GM18868 (cell line): ENCODE results near the gene COL23A1.

Source experiments
- ATAC-seq: cut with Tn5 transposase; IDR thresholded peaks from one replicate; pipeline ENCODE4 v1.9.1; 2021; ENCODE audit warnings: mild to moderate bottlenecking, moderate library complexity; ENCODE audit not compliant: unreplicated experiment

Gene COL23A1

GRCh38 chr5:178439493-178440180 is 150.6 kb downstream of the COL23A1 start:
- ATAC-seq: no peak

- no peak for ATAC-seq
Observed at GRCh38 chr5:178438796-178439195, 151.4 kb downstream of the COL23A1 start.

- no peak for ATAC-seq
Observed at GRCh38 chr5:178437386-178438075, 152.7 kb downstream of the COL23A1 start.

- no peak for ATAC-seq
Observed at GRCh38 chr5:178436326-178436940, 153.8 kb downstream of the COL23A1 start.

- ATAC-seq: no peak
Observed at GRCh38 chr5:178435321-178436238, 154.6 kb downstream of the COL23A1 start.

- no peak for ATAC-seq
Observed at GRCh38 chr5:178434851-178435250, 155.3 kb downstream of the COL23A1 start.

- ATAC-seq: no peak
Observed at GRCh38 chr5:178434016-178434761, 156.0 kb downstream of the COL23A1 start.

GRCh38 chr5:178433273-178433775 is 156.9 kb downstream of the COL23A1 start:
- no peak for ATAC-seq

GRCh38 chr5:178432421-178433272 is 157.5 kb downstream of the COL23A1 start:
- ATAC-seq: no peak

GRCh38 chr5:178431782-178432165 is 158.4 kb downstream of the COL23A1 start:
- ATAC-seq: no peak

- no peak for ATAC-seq
Observed at GRCh38 chr5:178431063-178431781, 159.0 kb downstream of the COL23A1 start.

GRCh38 chr5:178430186-178431062 is 159.8 kb downstream of the COL23A1 start:
- no peak for ATAC-seq

- ATAC-seq: no peak
Observed at GRCh38 chr5:178429491-178430185, 160.6 kb downstream of the COL23A1 start.

- no peak for ATAC-seq
Observed at GRCh38 chr5:178429156-178429468, 161.1 kb downstream of the COL23A1 start.

- ATAC-seq: no peak
Observed at GRCh38 chr5:178428341-178429155, 161.6 kb downstream of the COL23A1 start.

- no peak for ATAC-seq
Observed at GRCh38 chr5:178427576-178428197, 162.5 kb downstream of the COL23A1 start.
